Testis (tissue), 2 donors: Measurements from ENCODE around the gene ZNF423.

ENCODE experiments used
- CTCF ChIP-seq, 3 experiments: fragments of 450-650 bp in 2 of 3; fragments of 200-600 bp in 1 of 3; sonication (generic) in 1 of 3; IDR thresholded peaks; one replicate each; pipeline ENCODE4 v1.5.1; 2016 to 2019; ENCODE audit warnings: antibody characterized with exemption in 3 of 3, mild to moderate bottlenecking in 2 of 3, moderate library complexity in 1 of 3
- POLR2A ChIP-seq: fragments of 450-650 bp; IDR thresholded peaks from one replicate; pipeline ENCODE4 v1.6.1; 2017; ENCODE audit warnings: antibody characterized with exemption, mild to moderate bottlenecking, moderate library complexity

GRCh38 chr16:49576173-49576494, 279.8 kb downstream of the ZNF423 start:
- TF ChIP-seq CTCF (IDR thresholded peaks at IDR 0.05): no peak
- TF ChIP-seq POLR2A: no peak
